WTC11 (cell line): ENCODE results near the gene WDR73. TPM values are rescaled to one million over a fixed set of nuclear protein-coding genes. Genes with fewer than 3 reads are reported as not detected.
A peak's percentile ranks its signal among the peaks of the same experiment; 100 is the strongest.

ENCODE experiments used
- ATF6 ChIP-seq: sonication (generic); formaldehyde crosslinking; IDR thresholded peaks from 2 replicates; pipeline ENCODE4 v1.8.1; 2023; ENCODE audit warnings: mild to moderate bottlenecking, missing genetic modification reagents
- E2F4 ChIP-seq: sonication (generic); formaldehyde crosslinking; IDR thresholded peaks from 2 replicates; pipeline ENCODE4 v1.8.1; 2022; ENCODE audit warnings: low read depth, mild to moderate bottlenecking, moderate library complexity, missing genetic modification reagents, borderline replicate concordance
- EMX1 ChIP-seq: fragments of 250-450 bp; sonication (Bioruptor Pico); IDR thresholded peaks from 2 replicates; pipeline ENCODE4 v1.8.0; 2021; ENCODE audit warnings: mild to moderate bottlenecking
- FOXK1 ChIP-seq: sonication (generic); formaldehyde crosslinking; IDR thresholded peaks from 2 replicates; pipeline ENCODE4 v1.8.0; 2022; ENCODE audit warnings: mild to moderate bottlenecking, moderate library complexity, missing genetic modification reagents
- HMGA2 ChIP-seq: fragments of 250-450 bp; sonication (Bioruptor Pico); IDR thresholded peaks from 2 replicates; pipeline ENCODE4 v1.4.0; 2021; ENCODE audit warnings: mild to moderate bottlenecking, moderate library complexity
- KAT7 ChIP-seq: sonication (generic); formaldehyde crosslinking; IDR thresholded peaks from 2 replicates; pipeline ENCODE4 v1.8.1; 2023; ENCODE audit warnings: missing genetic modification reagents, mild to moderate bottlenecking, borderline replicate concordance
- MLX ChIP-seq: sonication (generic); formaldehyde crosslinking; IDR thresholded peaks from 2 replicates; pipeline ENCODE4 v1.8.1; 2023; ENCODE audit warnings: mild to moderate bottlenecking, missing genetic modification reagents, moderate library complexity
- NR3C1 ChIP-seq: sonication (generic); formaldehyde crosslinking; conservative IDR thresholded peaks from 2 replicates; pipeline ENCODE4 v1.8.1; 2023; ENCODE audit warnings: low read depth, mild to moderate bottlenecking, missing genetic modification reagents
- PRDM15 ChIP-seq: sonication (generic); formaldehyde crosslinking; IDR thresholded peaks from 2 replicates; pipeline ENCODE4 v1.8.0; 2022; ENCODE audit warnings: missing genetic modification reagents
- PRRX2 ChIP-seq: fragments of 250-450 bp; sonication (Bioruptor Pico); IDR thresholded peaks from 2 replicates; pipeline ENCODE4 v1.8.0; 2021; ENCODE audit warnings: mild to moderate bottlenecking
- SP1 ChIP-seq: sonication (generic); formaldehyde crosslinking; conservative IDR thresholded peaks from 2 replicates; pipeline ENCODE4 v1.8.1; 2022; ENCODE audit warnings: missing genetic modification reagents
- TP53 ChIP-seq: sonication (generic); formaldehyde crosslinking; IDR thresholded peaks from 2 replicates; pipeline ENCODE4 v1.8.1; 2023; ENCODE audit warnings: mild to moderate bottlenecking, missing genetic modification reagents
- ZBTB43 ChIP-seq: sonication (generic); formaldehyde crosslinking; IDR thresholded peaks from 2 replicates; pipeline ENCODE4 v1.8.1; 2023; ENCODE audit warnings: mild to moderate bottlenecking, missing genetic modification reagents
- ZNF219 ChIP-seq: sonication (generic); formaldehyde crosslinking; IDR thresholded peaks from 2 replicates; pipeline ENCODE4 v1.8.0; 2023; ENCODE audit warnings: missing genetic modification reagents, mild to moderate bottlenecking, borderline replicate concordance
- ZSCAN18 ChIP-seq: fragments of 250-450 bp; sonication (Bioruptor Pico); IDR thresholded peaks from 2 replicates; pipeline ENCODE4 v2.1.2; 2022; ENCODE audit warnings: mild to moderate bottlenecking, moderate library complexity
- total RNA-seq: library from RNA; stranded (reverse); gene quantifications from 3 replicates; pipeline ENCODE4 v1.2.3, GENCODE V29; 2021
- TF ChIP-seq, protein P1 (sequence below): fragments of 250-450 bp; sonication (Bioruptor Pico); IDR thresholded peaks from 2 replicates; pipeline ENCODE4 v1.9.0; 2021; ENCODE audit warnings: moderate library complexity, mild to moderate bottlenecking, inconsistent platforms, borderline replicate concordance
- TF ChIP-seq, protein P2 (sequence below): sonication (generic); formaldehyde crosslinking; IDR thresholded peaks from 2 replicates; pipeline ENCODE4 v1.8.1; 2023; ENCODE audit warnings: mild to moderate bottlenecking, moderate library complexity, missing genetic modification reagents
- TF ChIP-seq, protein P3 (sequence below): sonication (generic); formaldehyde crosslinking; IDR thresholded peaks from 2 replicates; pipeline ENCODE4 v1.8.0; 2023; ENCODE audit warnings: mild to moderate bottlenecking, missing genetic modification reagents
- TF ChIP-seq, protein P4 (sequence below): sonication (generic); formaldehyde crosslinking; IDR thresholded peaks from 2 replicates; pipeline ENCODE4 v1.8.1; 2022; ENCODE audit warnings: low read depth, missing genetic modification reagents, borderline replicate concordance

Gene WDR73
- total RNA-seq, 1 experiment from 2014 or later = 22.6 TPM

- TF ChIP-seq, protein P1, sequence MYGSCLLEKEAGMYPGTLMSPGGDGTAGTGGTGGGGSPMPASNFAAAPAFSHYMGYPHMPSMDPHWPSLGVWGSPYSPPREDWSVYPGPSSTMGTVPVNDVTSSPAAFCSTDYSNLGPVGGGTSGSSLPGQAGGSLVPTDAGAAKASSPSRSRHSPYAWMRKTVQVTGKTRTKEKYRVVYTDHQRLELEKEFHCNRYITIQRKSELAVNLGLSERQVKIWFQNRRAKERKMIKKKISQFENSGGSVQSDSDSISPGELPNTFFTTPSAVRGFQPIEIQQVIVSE (CRISPR knock-in tag) = no peak
- TF ChIP-seq NR3C1 = no peak
- TF ChIP-seq ZBTB43 (CRISPR knock-in tag) = 0 out of 2 replicates have a peak, but pooled peaks have one; percentile 24
- TF ChIP-seq ATF6 (CRISPR knock-in tag) = no peak
- TF ChIP-seq, protein P2, sequence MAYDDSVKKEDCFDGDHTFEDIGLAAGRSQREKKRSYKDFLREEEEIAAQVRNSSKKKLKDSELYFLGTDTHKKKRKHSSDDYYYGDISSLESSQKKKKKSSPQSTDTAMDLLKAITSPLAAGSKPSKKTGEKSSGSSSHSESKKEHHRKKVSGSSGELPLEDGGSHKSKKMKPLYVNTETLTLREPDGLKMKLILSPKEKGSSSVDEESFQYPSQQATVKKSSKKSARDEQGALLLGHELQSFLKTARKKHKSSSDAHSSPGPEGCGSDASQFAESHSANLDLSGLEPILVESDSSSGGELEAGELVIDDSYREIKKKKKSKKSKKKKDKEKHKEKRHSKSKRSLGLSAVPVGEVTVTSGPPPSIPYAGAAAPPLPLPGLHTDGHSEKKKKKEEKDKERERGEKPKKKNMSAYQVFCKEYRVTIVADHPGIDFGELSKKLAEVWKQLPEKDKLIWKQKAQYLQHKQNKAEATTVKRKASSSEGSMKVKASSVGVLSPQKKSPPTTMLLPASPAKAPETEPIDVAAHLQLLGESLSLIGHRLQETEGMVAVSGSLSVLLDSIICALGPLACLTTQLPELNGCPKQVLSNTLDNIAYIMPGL (CRISPR knock-in tag) = peak; percentile 93
- TF ChIP-seq, protein P3, sequence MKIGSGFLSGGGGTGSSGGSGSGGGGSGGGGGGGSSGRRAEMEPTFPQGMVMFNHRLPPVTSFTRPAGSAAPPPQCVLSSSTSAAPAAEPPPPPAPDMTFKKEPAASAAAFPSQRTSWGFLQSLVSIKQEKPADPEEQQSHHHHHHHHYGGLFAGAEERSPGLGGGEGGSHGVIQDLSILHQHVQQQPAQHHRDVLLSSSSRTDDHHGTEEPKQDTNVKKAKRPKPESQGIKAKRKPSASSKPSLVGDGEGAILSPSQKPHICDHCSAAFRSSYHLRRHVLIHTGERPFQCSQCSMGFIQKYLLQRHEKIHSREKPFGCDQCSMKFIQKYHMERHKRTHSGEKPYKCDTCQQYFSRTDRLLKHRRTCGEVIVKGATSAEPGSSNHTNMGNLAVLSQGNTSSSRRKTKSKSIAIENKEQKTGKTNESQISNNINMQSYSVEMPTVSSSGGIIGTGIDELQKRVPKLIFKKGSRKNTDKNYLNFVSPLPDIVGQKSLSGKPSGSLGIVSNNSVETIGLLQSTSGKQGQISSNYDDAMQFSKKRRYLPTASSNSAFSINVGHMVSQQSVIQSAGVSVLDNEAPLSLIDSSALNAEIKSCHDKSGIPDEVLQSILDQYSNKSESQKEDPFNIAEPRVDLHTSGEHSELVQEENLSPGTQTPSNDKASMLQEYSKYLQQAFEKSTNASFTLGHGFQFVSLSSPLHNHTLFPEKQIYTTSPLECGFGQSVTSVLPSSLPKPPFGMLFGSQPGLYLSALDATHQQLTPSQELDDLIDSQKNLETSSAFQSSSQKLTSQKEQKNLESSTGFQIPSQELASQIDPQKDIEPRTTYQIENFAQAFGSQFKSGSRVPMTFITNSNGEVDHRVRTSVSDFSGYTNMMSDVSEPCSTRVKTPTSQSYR (CRISPR knock-in tag) = peak; percentile 81
- TF ChIP-seq KAT7 (CRISPR knock-in tag) = no peak; the same call in 1 of the 2 replicates
- 0 out of 2 replicates have a peak, but pooled peaks have one; percentile 62 for TF ChIP-seq ZNF219
- TF ChIP-seq PRRX2 (CRISPR knock-in tag) = no peak
- TF ChIP-seq SP1 (CRISPR knock-in tag) = peak; percentile 74
- TF ChIP-seq TP53 (CRISPR knock-in tag) = no peak
- 0 out of 2 replicates have a peak, but pooled peaks have one; percentile 11 for TF ChIP-seq PRDM15 (CRISPR knock-in tag)
- no peak for TF ChIP-seq MLX
- no peak for TF ChIP-seq ZSCAN18
- 0 out of 2 replicates have a peak, but pooled peaks have one; percentile 69 for TF ChIP-seq FOXK1
- TF ChIP-seq EMX1 (CRISPR knock-in tag) = no peak
- TF ChIP-seq, protein P4, sequence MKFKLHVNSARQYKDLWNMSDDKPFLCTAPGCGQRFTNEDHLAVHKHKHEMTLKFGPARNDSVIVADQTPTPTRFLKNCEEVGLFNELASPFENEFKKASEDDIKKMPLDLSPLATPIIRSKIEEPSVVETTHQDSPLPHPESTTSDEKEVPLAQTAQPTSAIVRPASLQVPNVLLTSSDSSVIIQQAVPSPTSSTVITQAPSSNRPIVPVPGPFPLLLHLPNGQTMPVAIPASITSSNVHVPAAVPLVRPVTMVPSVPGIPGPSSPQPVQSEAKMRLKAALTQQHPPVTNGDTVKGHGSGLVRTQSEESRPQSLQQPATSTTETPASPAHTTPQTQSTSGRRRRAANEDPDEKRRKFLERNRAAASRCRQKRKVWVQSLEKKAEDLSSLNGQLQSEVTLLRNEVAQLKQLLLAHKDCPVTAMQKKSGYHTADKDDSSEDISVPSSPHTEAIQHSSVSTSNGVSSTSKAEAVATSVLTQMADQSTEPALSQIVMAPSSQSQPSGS (CRISPR knock-in tag) = no peak
- no peak; the same call in 1 of the 2 replicates for TF ChIP-seq E2F4 (CRISPR knock-in tag)
- TF ChIP-seq HMGA2 (CRISPR knock-in tag) = no peak
These were observed 53.2 kb downstream of the WDR73 start, which contains the start of gene ZSCAN2 (continued) for GRCh38 chr15:84600687-84601554.
